Esophagus muscularis mucosa (tissue), 4 donors: ENCODE results near the gene ICAM1. TPM values are rescaled to one million over a fixed set of nuclear protein-coding genes. Genes with fewer than 3 reads are reported as not detected.

Experiments used
- DNase-seq: peaks from one replicate; pipeline ENCODE4 v3.0.0-alpha.2; 2017; ENCODE audit errors: extremely low spot score
- H3K27ac ChIP-seq, 4 donors: fragments of 200-600 bp; sonication (generic); replicated peaks in 1 of 4; 1 replicate in 3 of 4; 2 replicates in 1 of 4; pipeline ENCODE4 v1.5.1; 2016 to 2019; ENCODE audit warnings: mild to moderate bottlenecking in 1 of 4
- H3K27me3 ChIP-seq, 4 donors: fragments of 200-600 bp; sonication (generic); one replicate each; pipeline versions ENCODE4 v1.5.1 to v1.6.0; 2016 to 2019
- H3K36me3 ChIP-seq, 4 donors: fragments of 200-600 bp; sonication (generic); one replicate each; pipeline ENCODE4 v1.5.1; 2016 to 2019
- H3K4me1 ChIP-seq, 4 donors: fragments of 200-600 bp; sonication (generic); one replicate each; pipeline ENCODE4 v1.5.1; 2016 to 2019
- H3K4me3 ChIP-seq, 4 donors: fragments of 200-600 bp; sonication (generic); 1 replicate in 2 of 4; 2 replicates in 2 of 4; pipeline ENCODE4 v1.5.1; 2016 to 2019; ENCODE audit warnings: mild to moderate bottlenecking in 4 of 4, moderate library complexity in 1 of 4
- H3K9me3 ChIP-seq, 4 donors: fragments of 200-600 bp; sonication (generic); 1 replicate in 3 of 4; 2 replicates in 1 of 4; pipeline ENCODE4 v1.5.1; 2016 to 2019
- CTCF ChIP-seq, 3 experiments: fragments of 200-600 bp in 2 of 3; fragments of 450-650 bp in 1 of 3; sonication (generic) in 2 of 3; IDR thresholded peaks; one replicate each; pipeline ENCODE4 v1.5.1; 2017 to 2019; ENCODE audit warnings: antibody characterized with exemption in 3 of 3, mild to moderate bottlenecking in 2 of 3, moderate library complexity in 1 of 3
- EP300 ChIP-seq: sonication (generic); formaldehyde crosslinking; IDR thresholded peaks from one replicate; pipeline ENCODE4 v1.6.1; 2017; ENCODE audit warnings: antibody characterized with exemption
- POLR2A ChIP-seq: fragments of 450-650 bp; IDR thresholded peaks from one replicate; pipeline ENCODE4 v1.6.1; 2017; ENCODE audit warnings: antibody characterized with exemption, moderate library complexity, mild to moderate bottlenecking, low read depth
- POLR2AphosphoS5 ChIP-seq, 2 donors: sonication (generic); formaldehyde crosslinking; IDR thresholded peaks; one replicate each; pipeline ENCODE4 v1.6.1; 2017; ENCODE audit warnings: antibody characterized with exemption in 2 of 2
- whole genome bisulfite sequencing: methylation state at CpG from one replicate; pipeline ENCODE4 v1.1.5; 2018; 5-methylcytosine and 5-hydroxymethylcytosine counted together
- intact Hi-C: fragments of 100-400 bp; cut with DNase I; formaldehyde crosslinking; loops from one replicate; pipeline ENCODE4 v1.15.1; 2023
- total RNA-seq, 4 donors: library from RNA; depleted of rRNA; stranded (reverse); fragments of >200 nt; gene quantifications; one replicate each; pipeline versions ENCODE4 v1.1.0 to v1.2.1, GENCODE V29; 2016

ICAM1 gene
- total RNA-seq, 4 donors from 2014 or later = 15.8 to 63.5 (median 18.4) TPM

- intact Hi-C loops = no loop called here
- no peak for TF ChIP-seq POLR2A
- no peak for TF ChIP-seq CTCF (IDR thresholded peaks at IDR 0.05)
- TF ChIP-seq EP300 = no peak
- TF ChIP-seq POLR2AphosphoS5 (IDR thresholded peaks at IDR 0.05) = no peak
- Histone ChIP-seq H3K36me3 (peaks cover 93 to 100% (median 99%) of the 10 kb centered on the region in 4 donors), H3K4me3 (no peak overlapping the region), H3K27me3 (no peaks in the 10 kb centered on the region), H3K4me1 (no peaks in the 10 kb centered on the region), H3K9me3 (no peaks in the 10 kb centered on the region), H3K27ac (no peak overlapping the region)
- WGBS = 95% methylated on average over 15 of the region's 19 CpGs
- DNase-seq = no peak
Measured at GRCh38 chr19:10321874-10322835, 51.2 kb downstream of the ICAM1 start.

GRCh38 chr19:10325732-10326131, 54.8 kb downstream of the ICAM1 start:
- Histone ChIP-seq H3K36me3 (peaks cover 93 to 100% (median 99%) of the 10 kb centered on the region in 4 donors), H3K4me3 (no peak overlapping the region), H3K27me3 (no peaks in the 10 kb centered on the region), H3K9me3 (no peaks in the 10 kb centered on the region), H3K4me1 (peaks cover 0 to 4% (median 0%) of the 10 kb centered on the region in 4 donors), H3K27ac (no peak overlapping the region)
- intact Hi-C loops = no loop called here
- DNase-seq = no peak
- 95% methylated on average over 8 of the region's 8 CpGs for WGBS
- TF ChIP-seq EP300 (no peak), POLR2AphosphoS5 (IDR thresholded peaks at IDR 0.05) (no peak), CTCF (IDR thresholded peaks at IDR 0.05) (no peak), POLR2A (no peak)

- no peak for DNase-seq
- peaks cover 10 to 20% (median 15%) of the 10 kb centered on the region in 4 donors for H3K4me1 ChIP-seq
- H3K27ac ChIP-seq = no peak overlapping the region
- no peak for TF ChIP-seq POLR2AphosphoS5 (IDR thresholded peaks at IDR 0.05)
- no peak for TF ChIP-seq POLR2A
- no peaks in the 10 kb centered on the region for H3K27me3 ChIP-seq
- intact Hi-C loops = no loop called here
- no peak overlapping the region for H3K4me3 ChIP-seq
- H3K9me3 ChIP-seq = no peaks in the 10 kb centered on the region
- WGBS = 88% methylated on average over 6 of the region's 7 CpGs
- H3K36me3 ChIP-seq = peaks cover 74 to 81% (median 79%) of the 10 kb centered on the region in 4 donors
Measured at GRCh38 chr19:10327793-10328192, 56.9 kb downstream of the ICAM1 start.

GRCh38 chr19:10328558-10329429, 57.9 kb downstream of the ICAM1 start:
- intact Hi-C loops = no loop called here

More at GRCh38 chr19:10328558-10329429, 57.9 kb downstream of the ICAM1 start:
- Histone ChIP-seq H3K27ac (no peak overlapping the region), H3K4me3 (no peak overlapping the region), H3K4me1 (peaks cover 12 to 24% (median 19%) of the 10 kb centered on the region in 4 donors), H3K27me3 (no peaks in the 10 kb centered on the region), H3K9me3 (no peaks in the 10 kb centered on the region), H3K36me3 (peaks cover 66 to 71% (median 69%) of the 10 kb centered on the region in 4 donors)
- no peak for DNase-seq
- WGBS = 91% methylated on average over 15 of the region's 41 CpGs
- TF ChIP-seq EP300 = no peak
- no peak for TF ChIP-seq POLR2A
- no peak for TF ChIP-seq POLR2AphosphoS5 (IDR thresholded peaks at IDR 0.05)
- TF ChIP-seq CTCF (IDR thresholded peaks at IDR 0.05) = no peak
